Activated CD4-positive, alpha-beta T cell treated with anti-CD3 and anti-CD28 coated beads, Interleukin-10, Interleukin-2, amounts not matched to agents 100 ng/mL and 50 ng/mL, durations not matched to agents 16 hours and 8 hours (primary cell): ENCODE data around the gene PAPSS1.
"Not testable (repeated sequence)": the region's sequence is repeated elsewhere in the genome, so short reads cannot be mapped to it uniquely, and the experiment has no call there.

Experiments used
- DNase-seq: peaks from one replicate; pipeline ENCODE4 v3.0.0-alpha.2; 2020

Gene PAPSS1

GRCh38 chr4:107725281-107725859 lies 5.3 kb upstream of the PAPSS1 start:
- no peak for DNase-seq

GRCh38 chr4:107723331-107723730 lies 3.3 kb upstream of the PAPSS1 start:
- not testable (repeated sequence) for DNase-seq

- peak; percentile 34 for DNase-seq
Observed at GRCh38 chr4:107721436-107722100, 1.5 kb upstream of the PAPSS1 start.

GRCh38 chr4:107719207-107719921 lies 670 bp downstream of the PAPSS1 start:
- peak; percentile 51 for DNase-seq

- no peak for DNase-seq
Observed at GRCh38 chr4:107718351-107718965, 1.6 kb downstream of the PAPSS1 start.

GRCh38 chr4:107714256-107714655 lies 5.8 kb downstream of the PAPSS1 start:
- DNase-seq = no peak

GRCh38 chr4:107712236-107712635 lies 7.8 kb downstream of the PAPSS1 start:
- no peak for DNase-seq

- no peak for DNase-seq
Observed at GRCh38 chr4:107711831-107712230, 8.2 kb downstream of the PAPSS1 start.

- DNase-seq = no peak
Observed at GRCh38 chr4:107710493-107711459, 9.3 kb downstream of the PAPSS1 start.

GRCh38 chr4:107709916-107710315 lies 10.1 kb downstream of the PAPSS1 start:
- no peak for DNase-seq

- no peak for DNase-seq
Observed at GRCh38 chr4:107708225-107708624, 11.8 kb downstream of the PAPSS1 start.

GRCh38 chr4:107705742-107706556 lies 14.1 kb downstream of the PAPSS1 start:
- no peak for DNase-seq

- no peak for DNase-seq
Observed at GRCh38 chr4:107701565-107701964, 18.5 kb downstream of the PAPSS1 start.

GRCh38 chr4:107699466-107700206 lies 20.4 kb downstream of the PAPSS1 start:
- no peak for DNase-seq

- not testable (repeated sequence) for DNase-seq
Observed at GRCh38 chr4:107696187-107696586, 23.8 kb downstream of the PAPSS1 start.

- no peak for DNase-seq
Observed at GRCh38 chr4:107693132-107693531, 26.9 kb downstream of the PAPSS1 start.

GRCh38 chr4:107692202-107692601 lies 27.8 kb downstream of the PAPSS1 start:
- no peak for DNase-seq

GRCh38 chr4:107691378-107691777 lies 28.7 kb downstream of the PAPSS1 start:
- no peak for DNase-seq

GRCh38 chr4:107689912-107690587 lies 30.0 kb downstream of the PAPSS1 start:
- DNase-seq = peak; percentile 58

GRCh38 chr4:107688421-107688820 lies 31.6 kb downstream of the PAPSS1 start:
- DNase-seq = no peak
